PC-9 (cell line): ENCODE results near the gene PLSCR4. TPM values are rescaled to one million over a fixed set of nuclear protein-coding genes. Genes with fewer than 3 reads are reported as not detected.

Source experiments
- BruUV-seq: library from RNA; stranded (reverse); fragments of 400-500 nt; replicated peaks from 2 replicates; lab custom pipeline; 2021; lab: Mats Ljungman, UMichigan
- CTCF ChIA-PET: fragments of 300-600 bp; sonication (Branson Sonifier 250); formaldehyde crosslinking; loops from one replicate; lab custom pipeline; 2022; ENCODE audit warnings: antibody characterized with exemption; lab: Charles Lee
- POLR2A ChIA-PET: fragments of 300-600 bp; sonication (Branson Sonifier 250); formaldehyde crosslinking; loops from one replicate; lab custom pipeline; 2022; ENCODE audit warnings: antibody characterized with exemption; ENCODE audit not compliant: unreplicated experiment; lab: Charles Lee
- DNase-seq, 2 experiments: peaks; one replicate each; pipeline versions ENCODE4 v3.0.0 to v3.0.0-alpha.2; 2015 to 2022; ENCODE audit warnings: mixed read lengths in 1 of 2
- H2AFZ ChIP-seq: fragments of 200-600 bp; sonication (generic); 2 replicates; pipeline ENCODE4 v1.8.1; 2017; ENCODE audit warnings: antibody characterized with exemption
- H3F3A ChIP-seq: fragments of 200-600 bp; sonication (generic); 2 replicates; pipeline ENCODE4 v1.8.1; 2017; ENCODE audit warnings: antibody characterized with exemption, mild to moderate bottlenecking, low read depth; ENCODE audit not compliant: insufficient read depth
- H3K27ac ChIP-seq: fragments of 200-600 bp; sonication (generic); 2 replicates; pipeline ENCODE4 v1.6.1; 2016; ENCODE audit warnings: mixed run types
- H3K27me3 ChIP-seq: fragments of 200-600 bp; sonication (generic); 2 replicates; pipeline ENCODE4 v1.6.1; 2016; ENCODE audit warnings: low read depth, mixed run types; ENCODE audit not compliant: insufficient read depth
- H3K36me3 ChIP-seq: fragments of 200-600 bp; sonication (generic); 2 replicates; pipeline ENCODE4 v1.6.1; 2016; ENCODE audit warnings: low read depth, mixed run types
- H3K4me1 ChIP-seq: fragments of 200-600 bp; sonication (generic); replicated peaks from 2 replicates; pipeline ENCODE4 v1.6.1; 2016; ENCODE audit warnings: mixed run types; ENCODE audit not compliant: insufficient read depth
- H3K4me2 ChIP-seq: fragments of 200-600 bp; sonication (generic); 2 replicates; pipeline ENCODE4 v1.6.1; 2017; ENCODE audit warnings: mixed run types
- H3K4me3 ChIP-seq: fragments of 200-600 bp; sonication (generic); 2 replicates; pipeline ENCODE4 v1.6.1; 2016; ENCODE audit warnings: mixed run types
- H3K79me2 ChIP-seq: fragments of 200-600 bp; sonication (generic); 2 replicates; pipeline ENCODE4 v1.6.1; 2017; ENCODE audit warnings: low read depth, mixed run types
- H3K9me2 ChIP-seq: fragments of 200-600 bp; sonication (generic); 2 replicates; pipeline ENCODE4 v1.8.1; 2017; ENCODE audit warnings: mild to moderate bottlenecking; ENCODE audit not compliant: insufficient read depth
- H3K9me3 ChIP-seq: fragments of 200-600 bp; sonication (generic); 2 replicates; pipeline ENCODE4 v1.8.1; 2016; ENCODE audit warnings: low read depth; ENCODE audit not compliant: insufficient read depth
- H4K20me1 ChIP-seq: fragments of 200-600 bp; sonication (generic); 2 replicates; pipeline ENCODE4 v1.8.1; 2017; ENCODE audit not compliant: insufficient read depth
- CTCF ChIP-seq: fragments of 200-600 bp; sonication (generic); conservative IDR thresholded peaks from 2 replicates; pipeline ENCODE4 v1.6.1; 2017; ENCODE audit warnings: mixed run types, antibody characterized with exemption, mild to moderate bottlenecking, moderate library complexity
- EZH2 ChIP-seq: fragments of 200-600 bp; sonication (generic); IDR thresholded peaks from 2 replicates; pipeline ENCODE4 v1.8.0; 2017; ENCODE audit warnings: antibody characterized with exemption, low read depth
- intact Hi-C: fragments of 100-400 bp; cut with micrococcal nuclease; formaldehyde crosslinking; loops from one replicate; pipeline ENCODE4 v1.10.0; 2022; ENCODE audit not compliant: unreplicated experiment
- total RNA-seq: library from RNA; stranded (reverse); gene quantifications from 2 replicates; pipeline ENCODE4 v1.2.3, GENCODE V29; 2021

Gene PLSCR4
- total RNA-seq, 1 experiment from 2014 or later = 8.4 TPM

GRCh38 chr3:146218880-146219866 lies 31.7 kb downstream of the PLSCR4 start:
- intact Hi-C loops = loop anchor here (1.0 to 5.0 kb wide), 3 partner anchors 108 to 358 kb away; no protein-coding TSS in a partner anchor

GRCh38 chr3:146217324-146217723 lies 33.6 kb downstream of the PLSCR4 start:
- no peaks in the 10 kb centered on the region for H3K9me2 ChIP-seq
- no TSS peak for BruUV-seq
- no peaks in the 10 kb centered on the region for H3K79me2 ChIP-seq
- H3K4me3 ChIP-seq = no peak overlapping the region
- no peaks in the 10 kb centered on the region for H4K20me1 ChIP-seq
- intact Hi-C loops = loop anchor here (5.0 kb wide), 1 partner anchor 170 kb away; no protein-coding TSS in a partner anchor
- H3K36me3 ChIP-seq = no peaks in the 10 kb centered on the region
- no peaks in the 10 kb centered on the region; the same call in 1 of the 2 replicates for H3F3A ChIP-seq
- POLR2A ChIA-PET = no interaction called here
- no peaks in the 10 kb centered on the region for H3K27me3 ChIP-seq
- no peak for TF ChIP-seq CTCF
- TF ChIP-seq EZH2 = no peak
- H3K4me1 ChIP-seq = 0 out of 2 replicates have a peak, but pooled peaks cover 2% of the 10 kb centered on the region
- DNase-seq = no peak
- H3K9me3 ChIP-seq = no peaks in the 10 kb centered on the region
- H2AFZ ChIP-seq = no peak overlapping the region
- no peak overlapping the region for H3K27ac ChIP-seq
- no peak overlapping the region for H3K4me2 ChIP-seq
- CTCF ChIA-PET = no interaction called here

More at GRCh38 chr3:146218880-146219866, 31.7 kb downstream of the PLSCR4 start:
- Histone ChIP-seq H3K36me3 (no peaks in the 10 kb centered on the region), H3K9me2 (no peaks in the 10 kb centered on the region), H4K20me1 (no peaks in the 10 kb centered on the region), H3K79me2 (no peaks in the 10 kb centered on the region), H3K4me2 (no peak overlapping the region), H3K4me1 (0 out of 2 replicates have a peak, but pooled peaks cover 6% of the 10 kb centered on the region), H3F3A (no peaks in the 10 kb centered on the region; the same call in none of the 2 replicates), H3K4me3 (no peak overlapping the region), H2AFZ (no peak overlapping the region), H3K9me3 (no peaks in the 10 kb centered on the region), H3K27me3 (no peaks in the 10 kb centered on the region), H3K27ac (no peak overlapping the region)
- peak in 1 of 2 experiments; percentile 18 for DNase-seq
- TF ChIP-seq EZH2 = no peak
- peak; percentile 85 for TF ChIP-seq CTCF
- ChIA-PET POLR2A (no interaction called here), CTCF (no interaction called here)
- BruUV-seq = no TSS peak

- no peak for TF ChIP-seq CTCF
- no peak for TF ChIP-seq EZH2
- no peak for DNase-seq
- no peaks in the 10 kb centered on the region for H3K79me2 ChIP-seq
- no peak overlapping the region for H3K4me3 ChIP-seq
- no peaks in the 10 kb centered on the region for H4K20me1 ChIP-seq
- H3K4me2 ChIP-seq = no peak overlapping the region
- ChIA-PET POLR2A (no interaction called here), CTCF (no interaction called here)
- no peaks in the 10 kb centered on the region for H3K9me3 ChIP-seq
- no TSS peak for BruUV-seq
- H3K36me3 ChIP-seq = no peaks in the 10 kb centered on the region
- H3K27me3 ChIP-seq = no peaks in the 10 kb centered on the region
- no peaks in the 10 kb centered on the region for H3K4me1 ChIP-seq
- intact Hi-C loops = no loop called here
- H3K27ac ChIP-seq = no peak overlapping the region
- H3K9me2 ChIP-seq = no peaks in the 10 kb centered on the region
- no peak overlapping the region for H2AFZ ChIP-seq
- no peaks in the 10 kb centered on the region; the same call in 1 of the 2 replicates for H3F3A ChIP-seq
These were observed 36.4 kb downstream of the PLSCR4 start for GRCh38 chr3:146214493-146214892.
